GM18867 (cell line): ENCODE results near the gene ADAMTS13.

Experiments
- ATAC-seq: cut with Tn5 transposase; IDR thresholded peaks from one replicate; pipeline ENCODE4 v1.9.1; 2021; ENCODE audit warnings: mild to moderate bottlenecking, moderate library complexity; ENCODE audit not compliant: unreplicated experiment

ADAMTS13 gene

DNA sequence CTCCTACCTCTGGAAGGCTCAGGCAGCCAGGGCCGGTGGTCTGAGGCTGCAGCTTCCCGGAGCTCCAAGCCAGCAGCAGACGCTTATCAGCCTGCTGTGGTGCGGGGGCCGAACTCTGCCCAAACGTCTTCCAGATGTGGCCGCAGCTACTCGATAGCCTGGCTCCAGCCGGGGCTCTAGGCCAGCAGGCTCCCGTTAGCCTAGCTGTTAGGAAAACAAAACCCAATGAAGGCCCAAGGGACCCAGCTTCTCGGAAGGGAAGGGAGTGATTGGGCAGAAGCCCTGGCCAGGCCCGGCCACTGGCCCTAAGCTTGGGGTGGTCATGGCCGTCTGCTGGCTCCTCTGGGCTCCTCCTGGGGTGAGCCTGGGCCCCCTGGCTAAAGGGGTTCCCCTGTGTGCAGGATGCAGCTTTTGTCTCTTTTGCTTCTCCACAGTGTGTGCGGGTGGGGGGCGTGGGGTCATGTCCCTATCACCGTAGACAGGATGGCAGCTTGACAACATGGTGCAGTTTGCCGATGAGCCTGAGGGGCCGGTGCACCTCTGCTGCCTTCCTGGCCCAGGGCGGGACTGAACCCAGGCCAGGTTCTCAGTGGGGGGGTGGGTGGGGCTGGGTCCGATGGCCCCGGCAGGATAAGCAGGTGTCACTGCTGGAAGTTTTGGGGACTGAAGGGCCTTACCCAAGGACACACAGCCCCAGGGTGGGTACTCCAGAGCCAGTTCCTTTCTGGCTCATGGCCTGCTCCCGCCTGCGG lies 83.9 kb downstream of the ADAMTS13 start:
- ATAC-seq, result no peak

DNA sequence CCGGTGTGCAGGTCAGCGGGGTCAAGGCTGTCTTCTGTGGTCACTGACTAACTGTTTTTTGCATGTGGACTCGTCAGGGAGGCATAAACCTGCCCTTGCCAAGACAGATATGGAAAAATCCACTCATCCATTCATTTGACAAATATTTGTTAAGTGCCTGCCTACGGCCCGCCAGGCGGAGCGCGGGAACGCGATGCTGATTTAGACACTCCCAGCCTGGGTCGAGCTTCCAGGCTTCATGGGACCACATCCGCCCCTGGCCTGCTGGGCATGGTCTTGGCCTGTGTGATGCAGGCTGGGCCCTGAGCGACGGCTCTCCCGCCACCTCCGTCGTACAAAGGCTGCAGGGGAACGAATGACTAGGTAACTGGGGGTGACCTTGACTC lies 84.5 kb downstream of the ADAMTS13 start:
- no peak for ATAC-seq

DNA sequence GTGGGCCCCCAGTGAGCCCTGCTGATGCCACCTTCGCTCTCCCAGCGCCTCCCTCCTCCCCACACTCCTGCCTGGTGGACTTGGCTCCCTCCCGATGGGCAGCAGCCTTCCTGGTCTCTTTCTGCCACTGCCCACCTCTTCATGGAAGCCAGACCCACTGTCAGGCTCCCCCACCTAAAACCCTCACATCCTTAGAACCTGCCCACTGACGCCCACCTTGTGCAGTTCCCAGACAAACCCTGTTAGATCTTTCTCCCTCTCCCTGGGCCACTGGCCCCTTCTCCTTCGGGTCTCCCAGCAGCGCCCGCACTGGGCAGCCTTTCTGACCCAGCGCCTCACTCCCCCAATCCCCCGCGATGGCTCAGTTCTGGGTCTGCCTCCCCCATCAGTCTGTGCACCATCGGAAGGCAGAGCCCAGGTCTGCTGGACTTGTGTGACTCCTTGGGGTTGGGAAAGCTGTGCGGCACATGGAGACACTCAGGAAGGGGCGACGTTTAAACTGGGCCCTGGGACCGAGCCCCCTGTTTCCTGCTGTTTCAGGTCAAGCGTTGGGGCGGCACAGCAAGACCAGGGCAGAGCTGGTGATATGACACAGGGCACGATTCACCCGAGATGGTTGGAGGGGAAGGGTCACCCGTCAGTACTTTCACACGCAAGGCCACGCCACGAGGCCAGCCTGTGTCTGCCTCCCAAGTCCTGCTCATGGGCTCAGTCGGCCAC lies 85.2 kb downstream of the ADAMTS13 start:
- no peak for ATAC-seq

DNA sequence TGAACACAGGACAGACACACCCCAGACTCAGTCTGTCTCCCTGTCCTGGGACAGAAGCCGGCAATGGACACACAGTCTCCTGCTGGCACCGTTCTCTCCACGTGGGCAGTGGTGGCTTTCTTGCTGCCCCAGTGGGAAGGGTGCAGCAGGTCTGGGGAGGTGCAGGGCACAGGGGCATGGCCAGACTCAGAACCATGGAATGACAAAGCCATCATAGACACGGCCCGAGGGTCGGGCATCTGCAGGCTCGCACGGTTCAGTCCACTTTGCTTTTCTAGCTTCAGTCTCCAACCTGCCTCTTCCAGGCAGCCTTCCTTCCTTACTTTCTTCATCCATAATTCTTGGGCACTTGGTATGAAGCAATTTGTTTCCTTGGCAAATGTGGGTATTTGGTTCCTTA lies 85.9 kb downstream of the ADAMTS13 start:
- no peak for ATAC-seq
